CD4-positive, alpha-beta T cell treated with Interleukin-6 at 100 ng/mL for 8 hours (primary cell): ENCODE measurements around the gene USP17L11.
"Not testable (repeated sequence)": the region's sequence is repeated elsewhere in the genome, so short reads cannot be mapped to it uniquely, and the experiment has no call there.

Experiments used
- DNase-seq: peaks from one replicate; pipeline ENCODE4 v3.0.0-alpha.2; 2020; ENCODE audit warnings: mixed read lengths, low spot score

The USP17L11 gene

GRCh38 chr4:9215105-9215504 lies at the start of gene USP17L11:
Gene USP17L11, plus strand, starts transcription at chr4:9215405. Its CDS starts 0 bp downstream, at chr4:9215405.
- not testable (repeated sequence) for DNase-seq

GRCh38 chr4:9165990-9166389 lies 49.2 kb upstream of the USP17L11 start:
- DNase-seq = not testable (repeated sequence)

GRCh38 chr4:9169791-9170459 lies 45.3 kb upstream of the USP17L11 start, which contains the start of gene FAM90A26:
Gene FAM90A26, plus strand, starts transcription at chr4:9170409. Its CDS starts 2,764 bp downstream, at chr4:9173173.
- not testable (repeated sequence) for DNase-seq

GRCh38 chr4:9210357-9210756 lies 4.8 kb upstream of the USP17L11 start, which contains the start of gene USP17L10:
Gene USP17L10, plus strand, starts transcription at chr4:9210657. Its CDS starts 0 bp downstream, at chr4:9210657.
- DNase-seq = not testable (repeated sequence)

GRCh38 chr4:9214701-9215100 lies 504 bp upstream of the USP17L11 start:
- DNase-seq = not testable (repeated sequence)

GRCh38 chr4:9219852-9220251 lies 4.6 kb downstream of the USP17L11 start, which contains the start of gene USP17L12:
Gene USP17L12, plus strand, starts transcription at chr4:9220152. Its CDS starts 0 bp downstream, at chr4:9220152.
- DNase-seq = not testable (repeated sequence)

- not testable (repeated sequence) for DNase-seq
These were observed 9.4 kb downstream of the USP17L11 start, which contains the start of gene USP17L13 for GRCh38 chr4:9224596-9224995. Gene USP17L13, plus strand, starts transcription at chr4:9224896. Its CDS starts 0 bp downstream, at chr4:9224896.

GRCh38 chr4:9230249-9230648 lies 15.0 kb downstream of the USP17L11 start:
- not testable (repeated sequence) for DNase-seq

GRCh38 chr4:9234085-9234484 lies 18.9 kb downstream of the USP17L11 start, which contains the start of gene USP17L15:
Gene USP17L15, plus strand, starts transcription at chr4:9234385. Its CDS starts 0 bp downstream, at chr4:9234385.
- DNase-seq = not testable (repeated sequence)

GRCh38 chr4:9238461-9238860 lies 23.3 kb downstream of the USP17L11 start:
- DNase-seq = peak; percentile 0

- DNase-seq = not testable (repeated sequence)
These were observed 28.4 kb downstream of the USP17L11 start, which contains the start of gene USP17L17 for GRCh38 chr4:9243579-9243978. Gene USP17L17, plus strand, starts transcription at chr4:9243879. Its CDS starts 0 bp downstream, at chr4:9243879.

- peak; percentile 0 for DNase-seq
These were observed 32.9 kb downstream of the USP17L11 start, which contains the start of gene USP17L18 for GRCh38 chr4:9247953-9248680. Gene USP17L18, plus strand, starts transcription at chr4:9248630. Its CDS starts 0 bp downstream, at chr4:9248630.

GRCh38 chr4:9253078-9253477 lies 37.9 kb downstream of the USP17L11 start, which contains the start of gene USP17L19:
Gene USP17L19, plus strand, starts transcription at chr4:9253378. Its CDS starts 0 bp downstream, at chr4:9253378.
- DNase-seq = not testable (repeated sequence)

- DNase-seq = not testable (repeated sequence)
These were observed 42.6 kb downstream of the USP17L11 start, which contains the start of gene USP17L20 for GRCh38 chr4:9257824-9258223. Gene USP17L20, plus strand, starts transcription at chr4:9258124. Its CDS starts 0 bp downstream, at chr4:9258124.

GRCh38 chr4:9262572-9262971 lies 47.4 kb downstream of the USP17L11 start, which contains the start of gene USP17L21:
Gene USP17L21, plus strand, starts transcription at chr4:9262872. Its CDS starts 0 bp downstream, at chr4:9262872.
- DNase-seq = not testable (repeated sequence)
